RWPE1 (cell line): ENCODE data around the gene PDLIM7.

ENCODE experiments used
- CTCF ChIA-PET: fragments of 350-600 bp; sonication (Branson Sonifier 250); formaldehyde crosslinking; extraction: SDS; loops from one replicate; lab custom pipeline; 2021; lab: Yijun Ruan, JAX
- POLR2A ChIA-PET: fragments of 400-600 bp; formaldehyde crosslinking; extraction: SDS; loops from one replicate; lab custom pipeline; 2020; ENCODE audit warnings: antibody characterized with exemption; ENCODE audit not compliant: low non-redundant PET; lab: Yijun Ruan, JAX
- DNase-seq: peaks from one replicate; pipeline ENCODE4 v3.0.0; 2012; ENCODE audit warnings: low spot score
- H3K27ac ChIP-seq: fragments of 450-650 bp; 2 replicates; pipeline ENCODE4 v1.5.1; 2017
- CTCF ChIP-seq: fragments of 450-650 bp; conservative IDR thresholded peaks from 2 replicates; pipeline ENCODE4 v1.5.1; 2017; ENCODE audit warnings: low read depth, mild to moderate bottlenecking

The PDLIM7 gene

GRCh38 chr5:177484902-177485549 lies 12.4 kb downstream of the PDLIM7 start:
- POLR2A ChIA-PET = no interaction called here
- CTCF ChIA-PET = interaction anchor here (0.5 kb wide), 1 partner anchor 221 kb away, joined by 4 read pairs; no protein-coding TSS in a partner anchor
- no peak for DNase-seq
- peak overlapping the region; percentile 82 for H3K27ac ChIP-seq
- TF ChIP-seq CTCF = no peak

- POLR2A ChIA-PET = no interaction called here
- H3K27ac ChIP-seq = peak overlapping the region; percentile 82
- DNase-seq = no peak
- CTCF ChIA-PET = no interaction called here
- no peak for TF ChIP-seq CTCF
These were observed 13.2 kb downstream of the PDLIM7 start for GRCh38 chr5:177483994-177484901.

- TF ChIP-seq CTCF = no peak
- ChIA-PET POLR2A (no interaction called here), CTCF (no interaction called here)
- DNase-seq = no peak
- peak overlapping the region; percentile 82 for H3K27ac ChIP-seq
These were observed 14.4 kb downstream of the PDLIM7 start for GRCh38 chr5:177483042-177483441.

- ChIA-PET POLR2A (no interaction called here), CTCF (interaction anchor here (1.1 kb wide), 1 partner anchor 13 kb away, joined by 3 read pairs; no protein-coding TSS in a partner anchor)
- H3K27ac ChIP-seq = peak overlapping the region; percentile 82
- no peak for TF ChIP-seq CTCF
- no peak for DNase-seq
These were observed 15.0 kb downstream of the PDLIM7 start for GRCh38 chr5:177482359-177482795.

GRCh38 chr5:177479774-177480173 lies 17.6 kb downstream of the PDLIM7 start:
- H3K27ac ChIP-seq = peak overlapping the region; percentile 82
- TF ChIP-seq CTCF = no peak
- POLR2A ChIA-PET = interaction anchor here (0.7 kb wide), 2 partner anchors 17 to 54 kb away, joined by 3 to 5 read pairs; no protein-coding TSS in a partner anchor
- no peak for DNase-seq
- CTCF ChIA-PET = interaction anchor here (0.6 to 2.4 kb wide), 3 partner anchors 12 to 53 kb away, joined by 3 to 14 read pairs (median 4); partner anchors contain the start of gene GRK6
